Activated T-cell treated with anti-CD3 and anti-CD28 coated beads, Interleukin-2, amount 50 U/mL, for 4 hours (primary cell): ENCODE measurements around the gene SLC18A2. TPM values are rescaled to one million over a fixed set of nuclear protein-coding genes. Genes with fewer than 3 reads are reported as not detected.
"Not testable (repeated sequence)": the region's sequence is repeated elsewhere in the genome, so short reads cannot be mapped to it uniquely, and the experiment has no call there.

Experiments
- ATAC-seq, 2 donors: fragments of 200-7000 bp; cut with Tn5 transposase; one replicate each; pipeline ENCODE4 v1.10.0; 2021
- DNase-seq: peaks from one replicate; pipeline ENCODE4 v3.0.0-alpha.2; 2020
- H3K27me3 Mint-ChIP-seq: one replicate; pipeline ENCODE4 v1.8.0; 2021; ENCODE audit warnings: low read depth, mixed read lengths
- H3K36me3 Mint-ChIP-seq: one replicate; pipeline ENCODE4 v1.8.0; 2022; ENCODE audit warnings: mixed read lengths; ENCODE audit not compliant: insufficient read depth
- H3K4me1 Mint-ChIP-seq: one replicate; pipeline ENCODE4 v1.8.0; 2021; ENCODE audit warnings: low read depth, mixed read lengths
- H3K4me3 Mint-ChIP-seq: one replicate; pipeline ENCODE4 v1.8.0; 2021; ENCODE audit warnings: mild to moderate bottlenecking, moderate library complexity, mixed read lengths
- H3K9me3 Mint-ChIP-seq: one replicate; pipeline ENCODE4 v1.8.0; 2021; ENCODE audit warnings: mixed read lengths
- total RNA-seq, 3 donors: library from RNA; stranded (reverse); gene quantifications; one replicate each; pipeline ENCODE4 v1.2.1, GENCODE V29; 2021

Gene SLC18A2
- total RNA-seq, 3 donors from 2014 or later = 0.05 to 0.19 (median 0.18) TPM

- Mint-ChIP-seq H3K36me3 (no peaks in the 10 kb centered on the region), H3K27me3 (peaks cover 9% of the 10 kb centered on the region), H3K4me3 (no peak overlapping the region), H3K4me1 (no peaks in the 10 kb centered on the region), H3K9me3 (no peaks in the 10 kb centered on the region)
- no peak for ATAC-seq
- DNase-seq = no peak
These were observed 17.8 kb upstream of the SLC18A2 start for GRCh38 chr10:117222976-117223692.

GRCh38 chr10:117223693-117224430 is 17.1 kb upstream of the SLC18A2 start:
- ATAC-seq (no peak), DNase-seq (no peak)
- Mint-ChIP-seq H3K4me3 (no peak overlapping the region), H3K4me1 (no peaks in the 10 kb centered on the region), H3K27me3 (peaks cover 14% of the 10 kb centered on the region), H3K9me3 (no peaks in the 10 kb centered on the region), H3K36me3 (no peaks in the 10 kb centered on the region)

- no peaks in the 10 kb centered on the region for H3K36me3 Mint-ChIP-seq
- no peak for DNase-seq
- no peaks in the 10 kb centered on the region for H3K9me3 Mint-ChIP-seq
- ATAC-seq = no peak
- H3K4me1 Mint-ChIP-seq = no peaks in the 10 kb centered on the region
- no peak overlapping the region for H3K4me3 Mint-ChIP-seq
- peaks cover 21% of the 10 kb centered on the region for H3K27me3 Mint-ChIP-seq
These were observed 16.0 kb upstream of the SLC18A2 start for GRCh38 chr10:117224881-117225280.

GRCh38 chr10:117226813-117227451 is 14.0 kb upstream of the SLC18A2 start:
- ATAC-seq = no peak
- Mint-ChIP-seq H3K9me3 (no peaks in the 10 kb centered on the region), H3K27me3 (peaks cover 37% of the 10 kb centered on the region), H3K36me3 (no peaks in the 10 kb centered on the region), H3K4me3 (no peak overlapping the region), H3K4me1 (no peaks in the 10 kb centered on the region)
- DNase-seq = no peak

GRCh38 chr10:117228210-117228609 is 12.7 kb upstream of the SLC18A2 start:
- peaks cover 42% of the 10 kb centered on the region for H3K27me3 Mint-ChIP-seq
- H3K4me3 Mint-ChIP-seq = no peak overlapping the region
- no peaks in the 10 kb centered on the region for H3K4me1 Mint-ChIP-seq
- DNase-seq (no peak), ATAC-seq (no peak)
- no peaks in the 10 kb centered on the region for H3K36me3 Mint-ChIP-seq
- H3K9me3 Mint-ChIP-seq = no peaks in the 10 kb centered on the region

GRCh38 chr10:117230107-117230506 is 10.8 kb upstream of the SLC18A2 start:
- not testable (repeated sequence) for DNase-seq, H3K36me3 Mint-ChIP-seq, H3K4me3 Mint-ChIP-seq, H3K9me3 Mint-ChIP-seq, H3K4me1 Mint-ChIP-seq, ATAC-seq
- H3K27me3 Mint-ChIP-seq = peaks cover 45% of the 10 kb centered on the region

- no peak for ATAC-seq
- H3K36me3 Mint-ChIP-seq = no peaks in the 10 kb centered on the region
- H3K27me3 Mint-ChIP-seq = peaks cover 24% of the 10 kb centered on the region
- no peak overlapping the region for H3K4me3 Mint-ChIP-seq
- DNase-seq = no peak
- H3K9me3 Mint-ChIP-seq = no peaks in the 10 kb centered on the region
- peaks cover 3% of the 10 kb centered on the region for H3K4me1 Mint-ChIP-seq
These were observed 3.4 kb upstream of the SLC18A2 start for GRCh38 chr10:117237401-117237991.

GRCh38 chr10:117239051-117239450 is 1.9 kb upstream of the SLC18A2 start:
- ATAC-seq (no peak), DNase-seq (no peak)
- Mint-ChIP-seq H3K36me3 (no peaks in the 10 kb centered on the region), H3K9me3 (no peaks in the 10 kb centered on the region), H3K4me3 (no peak overlapping the region), H3K27me3 (peaks cover 35% of the 10 kb centered on the region), H3K4me1 (peaks cover 3% of the 10 kb centered on the region)

- H3K9me3 Mint-ChIP-seq = no peaks in the 10 kb centered on the region
- ATAC-seq (no peak), DNase-seq (no peak)
- H3K27me3 Mint-ChIP-seq = peaks cover 45% of the 10 kb centered on the region
- H3K4me1 Mint-ChIP-seq = peaks cover 3% of the 10 kb centered on the region
- no peaks in the 10 kb centered on the region for H3K36me3 Mint-ChIP-seq
- H3K4me3 Mint-ChIP-seq = no peak overlapping the region
These were observed 943 bp upstream of the SLC18A2 start for GRCh38 chr10:117239721-117240620.

- H3K27me3 Mint-ChIP-seq = peaks cover 57% of the 10 kb centered on the region
These were observed 888 bp downstream of the SLC18A2 start for GRCh38 chr10:117241541-117242462.

GRCh38 chr10:117242463-117242832 is 1.5 kb downstream of the SLC18A2 start:
- peaks cover 61% of the 10 kb centered on the region for H3K27me3 Mint-ChIP-seq
- H3K36me3 Mint-ChIP-seq = no peaks in the 10 kb centered on the region
- peaks cover 3% of the 10 kb centered on the region for H3K4me1 Mint-ChIP-seq
- ATAC-seq (no peak), DNase-seq (no peak)
- H3K4me3 Mint-ChIP-seq = no peak overlapping the region
- no peaks in the 10 kb centered on the region for H3K9me3 Mint-ChIP-seq

More at GRCh38 chr10:117241541-117242462, 888 bp downstream of the SLC18A2 start:
- no peak for DNase-seq
- Mint-ChIP-seq H3K4me3 (peak overlapping the region; percentile 31), H3K36me3 (no peaks in the 10 kb centered on the region), H3K4me1 (peaks cover 3% of the 10 kb centered on the region), H3K9me3 (no peaks in the 10 kb centered on the region)
- peak; percentile 21 to 41 for ATAC-seq

- H3K27me3 Mint-ChIP-seq = peaks cover 56% of the 10 kb centered on the region
- ATAC-seq = no peak
- peaks cover 3% of the 10 kb centered on the region for H3K4me1 Mint-ChIP-seq
These were observed 6.2 kb downstream of the SLC18A2 start for GRCh38 chr10:117246997-117247671.

More at GRCh38 chr10:117246997-117247671, 6.2 kb downstream of the SLC18A2 start:
- H3K9me3 Mint-ChIP-seq = no peaks in the 10 kb centered on the region
- no peaks in the 10 kb centered on the region for H3K36me3 Mint-ChIP-seq
- DNase-seq = no peak
- no peak overlapping the region for H3K4me3 Mint-ChIP-seq
